Measurements from ENCODE around the gene TAL1. TPM values are rescaled to one million over a fixed set of nuclear protein-coding genes. Genes with fewer than 3 reads are reported as not detected.
"Not testable (repeated sequence)": the region's sequence is repeated elsewhere in the genome, so short reads cannot be mapped to it uniquely, and the experiment has no call there.

TAL1 gene
- total and polyA plus RNA-seq, 2 of the 13 experiments (the other 11 are each of a cell fraction or from before 2014, with no cell fraction given) = 0.05 TPM; not detected in 1

DNA sequence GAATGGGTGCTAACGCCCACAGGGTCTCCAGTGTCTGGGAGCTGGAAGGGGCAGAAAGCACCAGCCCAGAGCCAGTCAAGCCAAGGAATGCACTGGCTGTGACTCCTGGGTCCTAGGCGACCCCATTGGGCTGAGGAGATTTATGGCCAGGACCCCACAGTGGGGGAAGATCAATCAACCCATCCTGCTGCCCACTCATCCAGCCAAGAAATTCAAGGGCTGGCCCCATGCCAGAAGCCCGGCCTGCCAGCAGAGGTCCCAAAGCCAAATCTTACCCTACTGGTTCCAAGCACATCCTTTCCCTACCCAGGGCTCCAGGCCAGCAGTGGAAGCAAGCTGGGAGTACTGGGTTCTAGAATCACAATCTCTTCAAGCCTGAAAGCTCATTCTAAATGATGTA, 35.4 kb downstream of the TAL1 start (continued):
- no peak for TF ChIP-seq SNAI1 (CRISPR knock-in tag; IDR thresholded peaks at IDR 0.05; ENCODE audit: borderline replicate concordance)
- no peak for TF ChIP-seq ZNF205 (CRISPR knock-in tag; IDR thresholded peaks at IDR 0.05)

DNA sequence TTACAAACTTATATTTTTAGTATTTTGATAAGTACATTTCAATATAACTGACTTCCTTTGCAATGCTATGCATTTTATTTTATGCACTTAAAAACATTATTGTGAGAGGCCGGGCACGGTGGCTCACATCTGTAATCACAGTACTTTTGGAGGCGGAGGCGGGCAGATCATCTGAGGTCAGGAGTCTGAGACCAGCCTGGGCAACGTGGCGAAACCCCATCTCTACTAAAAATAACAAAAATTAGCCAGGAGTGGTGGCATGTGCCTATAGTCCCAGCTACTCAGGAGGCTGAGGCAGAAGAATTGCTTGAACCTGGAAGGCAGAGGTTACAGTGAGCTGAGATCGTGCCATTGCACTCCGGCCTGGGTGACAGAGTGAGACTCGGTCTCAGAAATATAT, 36.0 kb downstream of the TAL1 start:
- FAIRE-seq; H3K9me3 ChIP-seq (ENCODE audit: low read length); CTCF ChIA-PET (ENCODE audit: low intra/inter-chr PET ratio, low total read pairs); H4K20me1 ChIP-seq (ENCODE audit: insufficient read depth, low read length); BruUV-seq (replicated peaks); POLR2A ChIA-PET; H3K4me2 ChIP-seq (ENCODE audit: low read depth, low read length); DNase-seq (ENCODE audit: low spot score); intact Hi-C loops (cut with micrococcal nuclease; ENCODE audit: unreplicated experiment); H3K4me3 ChIP-seq (replicated peaks in 1 of 3; ENCODE audit: insufficient read depth in 1 of 3, low read depth in 2 of 3, low read length in 3 of 3); H3K79me2 ChIP-seq (ENCODE audit: insufficient read depth, low read length); H3K9ac ChIP-seq (ENCODE audit: insufficient read depth, low read depth, low read length); H3K27ac ChIP-seq (ENCODE audit: extremely low read length, insufficient read depth, low read length); H3K36me3 ChIP-seq (replicated peaks in 1 of 2; ENCODE audit: control insufficient read depth in 1 of 2, insufficient read depth in 2 of 2, low read length in 2 of 2); H2AFZ ChIP-seq (ENCODE audit: low read length); ATAC-seq: not testable (repeated sequence)
- peaks cover 41% of the 10 kb centered on the region for H3K4me1 ChIP-seq (ENCODE audit: insufficient read depth, low read length)
- WGBS (ENCODE audit: low lambda C conversion rate) = 77% methylated on average over 9 of the region's 9 CpGs
- H3K27me3 ChIP-seq (ENCODE audit: control insufficient read depth in 1 of 2, insufficient read depth in 2 of 2, low read length in 2 of 2) = peaks cover 4 to 16% of the 10 kb centered on the region in 2 experiments; a peak in 3 of 5 replicates
- in situ Hi-C loops (cut with HindIII; ENCODE audit: extremely low pct_ligation_motif_present, low pct_unique_long_range_greater_than_20kb) = loop anchor here (25.0 kb wide), 1 partner anchor 516 kb away; no protein-coding TSS in a partner anchor

DNA sequence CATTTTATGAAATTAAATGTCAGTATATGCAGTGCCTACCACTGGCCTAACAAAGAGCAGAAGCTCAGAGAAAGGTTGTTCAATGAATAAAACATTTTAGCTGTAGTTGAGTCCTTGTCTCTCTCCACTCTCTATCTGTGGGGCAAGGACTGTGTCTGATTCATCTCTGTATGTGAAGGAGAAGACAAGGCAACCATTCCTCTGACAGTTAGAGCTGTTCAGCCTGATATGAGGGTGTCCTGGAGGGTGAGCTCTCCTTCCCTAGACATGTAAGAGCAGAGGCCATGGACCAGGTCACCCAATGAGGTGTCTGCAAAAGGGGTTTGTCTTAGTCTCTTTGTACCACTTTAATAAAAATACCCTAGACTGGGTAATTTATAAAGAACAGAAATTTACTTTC, 37.7 kb downstream of the TAL1 start:
- CTCF ChIA-PET (ENCODE audit: low intra/inter-chr PET ratio, low total read pairs) = interaction anchor here (3.9 kb wide), 1 partner anchor 69 kb away, joined by 28 read pairs; no protein-coding TSS in a partner anchor
- TF ChIP-seq RAD21 (CRISPR knock-in tag; IDR thresholded peaks at IDR 0.05) = no peak
- TF ChIP-seq ZNF282 (IDR thresholded peaks at IDR 0.05; ENCODE audit: partially characterized antibody) = no peak
- TF ChIP-seq, protein P1, sequence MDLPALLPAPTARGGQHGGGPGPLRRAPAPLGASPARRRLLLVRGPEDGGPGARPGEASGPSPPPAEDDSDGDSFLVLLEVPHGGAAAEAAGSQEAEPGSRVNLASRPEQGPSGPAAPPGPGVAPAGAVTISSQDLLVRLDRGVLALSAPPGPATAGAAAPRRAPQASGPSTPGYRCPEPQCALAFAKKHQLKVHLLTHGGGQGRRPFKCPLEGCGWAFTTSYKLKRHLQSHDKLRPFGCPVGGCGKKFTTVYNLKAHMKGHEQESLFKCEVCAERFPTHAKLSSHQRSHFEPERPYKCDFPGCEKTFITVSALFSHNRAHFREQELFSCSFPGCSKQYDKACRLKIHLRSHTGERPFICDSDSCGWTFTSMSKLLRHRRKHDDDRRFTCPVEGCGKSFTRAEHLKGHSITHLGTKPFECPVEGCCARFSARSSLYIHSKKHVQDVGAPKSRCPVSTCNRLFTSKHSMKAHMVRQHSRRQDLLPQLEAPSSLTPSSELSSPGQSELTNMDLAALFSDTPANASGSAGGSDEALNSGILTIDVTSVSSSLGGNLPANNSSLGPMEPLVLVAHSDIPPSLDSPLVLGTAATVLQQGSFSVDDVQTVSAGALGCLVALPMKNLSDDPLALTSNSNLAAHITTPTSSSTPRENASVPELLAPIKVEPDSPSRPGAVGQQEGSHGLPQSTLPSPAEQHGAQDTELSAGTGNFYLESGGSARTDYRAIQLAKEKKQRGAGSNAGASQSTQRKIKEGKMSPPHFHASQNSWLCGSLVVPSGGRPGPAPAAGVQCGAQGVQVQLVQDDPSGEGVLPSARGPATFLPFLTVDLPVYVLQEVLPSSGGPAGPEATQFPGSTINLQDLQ (CRISPR knock-in tag; IDR thresholded peaks at IDR 0.05) = no peak
- TF ChIP-seq, protein P2, sequence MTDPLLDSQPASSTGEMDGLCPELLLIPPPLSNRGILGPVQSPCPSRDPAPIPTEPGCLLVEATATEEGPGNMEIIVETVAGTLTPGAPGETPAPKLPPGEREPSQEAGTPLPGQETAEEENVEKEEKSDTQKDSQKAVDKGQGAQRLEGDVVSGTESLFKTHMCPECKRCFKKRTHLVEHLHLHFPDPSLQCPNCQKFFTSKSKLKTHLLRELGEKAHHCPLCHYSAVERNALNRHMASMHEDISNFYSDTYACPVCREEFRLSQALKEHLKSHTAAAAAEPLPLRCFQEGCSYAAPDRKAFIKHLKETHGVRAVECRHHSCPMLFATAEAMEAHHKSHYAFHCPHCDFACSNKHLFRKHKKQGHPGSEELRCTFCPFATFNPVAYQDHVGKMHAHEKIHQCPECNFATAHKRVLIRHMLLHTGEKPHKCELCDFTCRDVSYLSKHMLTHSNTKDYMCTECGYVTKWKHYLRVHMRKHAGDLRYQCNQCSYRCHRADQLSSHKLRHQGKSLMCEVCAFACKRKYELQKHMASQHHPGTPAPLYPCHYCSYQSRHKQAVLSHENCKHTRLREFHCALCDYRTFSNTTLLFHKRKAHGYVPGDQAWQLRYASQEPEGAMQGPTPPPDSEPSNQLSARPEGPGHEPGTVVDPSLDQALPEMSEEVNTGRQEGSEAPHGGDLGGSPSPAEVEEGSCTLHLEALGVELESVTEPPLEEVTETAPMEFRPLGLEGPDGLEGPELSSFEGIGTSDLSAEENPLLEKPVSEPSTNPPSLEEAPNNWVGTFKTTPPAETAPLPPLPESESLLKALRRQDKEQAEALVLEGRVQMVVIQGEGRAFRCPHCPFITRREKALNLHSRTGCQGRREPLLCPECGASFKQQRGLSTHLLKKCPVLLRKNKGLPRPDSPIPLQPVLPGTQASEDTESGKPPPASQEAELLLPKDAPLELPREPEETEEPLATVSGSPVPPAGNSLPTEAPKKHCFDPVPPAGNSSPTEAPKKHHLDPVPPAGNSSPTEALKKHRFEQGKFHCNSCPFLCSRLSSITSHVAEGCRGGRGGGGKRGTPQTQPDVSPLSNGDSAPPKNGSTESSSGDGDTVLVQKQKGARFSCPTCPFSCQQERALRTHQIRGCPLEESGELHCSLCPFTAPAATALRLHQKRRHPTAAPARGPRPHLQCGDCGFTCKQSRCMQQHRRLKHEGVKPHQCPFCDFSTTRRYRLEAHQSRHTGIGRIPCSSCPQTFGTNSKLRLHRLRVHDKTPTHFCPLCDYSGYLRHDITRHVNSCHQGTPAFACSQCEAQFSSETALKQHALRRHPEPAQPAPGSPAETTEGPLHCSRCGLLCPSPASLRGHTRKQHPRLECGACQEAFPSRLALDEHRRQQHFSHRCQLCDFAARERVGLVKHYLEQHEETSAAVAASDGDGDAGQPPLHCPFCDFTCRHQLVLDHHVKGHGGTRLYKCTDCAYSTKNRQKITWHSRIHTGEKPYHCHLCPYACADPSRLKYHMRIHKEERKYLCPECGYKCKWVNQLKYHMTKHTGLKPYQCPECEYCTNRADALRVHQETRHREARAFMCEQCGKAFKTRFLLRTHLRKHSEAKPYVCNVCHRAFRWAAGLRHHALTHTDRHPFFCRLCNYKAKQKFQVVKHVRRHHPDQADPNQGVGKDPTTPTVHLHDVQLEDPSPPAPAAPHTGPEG (CRISPR knock-in tag; IDR thresholded peaks at IDR 0.05) = no peak
- no peak for TF ChIP-seq TCF7L2 (IDR thresholded peaks at IDR 0.05; ENCODE audit: low read depth, low read length)
- TF ChIP-seq ONECUT2 (CRISPR knock-in tag; IDR thresholded peaks at IDR 0.05) = no peak

More for the DNA sequence above, 37.7 kb downstream of the TAL1 start:
- no peak overlapping the region for H3K4me2 ChIP-seq (ENCODE audit: low read depth, low read length)
- no peaks in the 10 kb centered on the region for H3K36me3 ChIP-seq (replicated peaks in 1 of 2; ENCODE audit: control insufficient read depth in 1 of 2, insufficient read depth in 2 of 2, low read length in 2 of 2)
- H3K79me2 ChIP-seq (ENCODE audit: insufficient read depth, low read length) = no peaks in the 10 kb centered on the region
- intact Hi-C loops (cut with micrococcal nuclease; ENCODE audit: unreplicated experiment) = loop anchor here (5.0 kb wide), 1 partner anchor 228 kb away; no protein-coding TSS in a partner anchor
- no peak overlapping the region for H3K27ac ChIP-seq (ENCODE audit: extremely low read length, insufficient read depth, low read length)
- no peak for ATAC-seq
- FAIRE-seq = no peak
- no peak for DNase-seq (ENCODE audit: low spot score)
- H3K27me3 ChIP-seq (ENCODE audit: control insufficient read depth in 1 of 2, insufficient read depth in 2 of 2, low read length in 2 of 2) = peaks cover 2 to 6% of the 10 kb centered on the region in 2 experiments; a peak in 2 of 5 replicates
- H3K9ac ChIP-seq (ENCODE audit: insufficient read depth, low read depth, low read length) = no peak overlapping the region
- no peak overlapping the region for H2AFZ ChIP-seq (ENCODE audit: low read length)
- POLR2A ChIA-PET = interaction anchor here (8.3 kb wide), 1 partner anchor 13 kb away, joined by 168 read pairs; no protein-coding TSS in a partner anchor
- BruUV-seq (replicated peaks) = no TSS peak
- in situ Hi-C loops (cut with HindIII; ENCODE audit: extremely low pct_ligation_motif_present, low pct_unique_long_range_greater_than_20kb) = loop anchor here (5.0 to 25.0 kb wide), 2 partner anchors 68 to 518 kb away; no protein-coding TSS in a partner anchor
- H3K4me1 ChIP-seq (ENCODE audit: insufficient read depth, low read length) = peaks cover 58% of the 10 kb centered on the region
- H4K20me1 ChIP-seq (ENCODE audit: insufficient read depth, low read length) = no peaks in the 10 kb centered on the region
- no peak overlapping the region for H3K4me3 ChIP-seq (replicated peaks in 1 of 3; ENCODE audit: insufficient read depth in 1 of 3, low read depth in 2 of 3, low read length in 3 of 3)
- H3K9me3 ChIP-seq (ENCODE audit: low read length) = no peaks in the 10 kb centered on the region
